ENCODE measurements around the gene SGMS2. TPM values are rescaled to one million over a fixed set of nuclear protein-coding genes. Genes with fewer than 3 reads are reported as not detected.

The SGMS2 gene
- total RNA-seq, 4 donors from 2014 or later = 278 to 487 (median 347) TPM

GRCh38 chr4:107931775-107932321, 107.1 kb downstream of the SGMS2 start:
- WGBS = 6% methylated on average over 21 of the region's 45 CpGs
- intact Hi-C loops (cut with DNase I) = loop anchor here (5.0 kb wide), 1 partner anchor 60 kb away; no protein-coding TSS in a partner anchor

DNA sequence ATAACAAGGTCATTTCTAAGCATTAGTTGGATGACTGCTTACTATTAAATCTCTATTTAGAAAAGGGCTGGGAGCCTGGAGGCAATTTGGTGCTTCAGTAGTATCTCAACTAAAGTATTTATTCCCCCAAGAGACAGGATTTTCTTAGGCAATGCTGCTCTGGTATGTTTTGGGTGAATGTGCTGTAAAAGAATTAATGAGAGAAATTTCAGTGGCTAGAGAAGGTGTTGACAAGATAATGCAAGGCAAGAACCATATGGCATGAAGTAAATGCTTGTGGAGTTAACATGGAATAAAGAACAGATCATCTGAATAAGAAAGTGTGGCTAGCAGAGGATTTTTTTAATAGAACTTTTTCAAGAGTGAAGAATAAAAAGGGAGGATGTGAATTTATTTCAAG, 110.5 kb downstream of the SGMS2 start:
- Histone ChIP-seq H3K27me3 (no peaks in the 10 kb centered on the region), H3K36me3 (peaks cover 0 to 8% (median 0%) of the 10 kb centered on the region in 4 donors), H3K4me3 (no peak overlapping the region), H3K4me1 (peaks cover 11 to 37% (median 30%) of the 10 kb centered on the region in 4 donors), H3K27ac (replicated peaks in 1 of 4) (no peak overlapping the region), H3K9me3 (no peaks in the 10 kb centered on the region)
- intact Hi-C loops (cut with DNase I) = no loop called here
- no peak for DNase-seq (ENCODE audit: extremely low spot score)
- TF ChIP-seq EP300 (IDR thresholded peaks at IDR 0.05) (no peak), POLR2A (IDR thresholded peaks at IDR 0.05; ENCODE audit: low read depth) (no peak), POLR2AphosphoS5 (IDR thresholded peaks at IDR 0.05) (no peak), CTCF (IDR thresholded peaks at IDR 0.05) (no peak)

More at GRCh38 chr4:107931775-107932321, 107.1 kb downstream of the SGMS2 start:
- H3K4me1 ChIP-seq = peaks cover 11 to 38% (median 31%) of the 10 kb centered on the region in 4 donors
- no peaks in the 10 kb centered on the region for H3K27me3 ChIP-seq
- peak overlapping the region; percentile 77 to 93 (median 83) for H3K4me3 ChIP-seq
- H3K27ac ChIP-seq (replicated peaks in 1 of 4) = peak overlapping the region; percentile 79 to 90 (median 88)
- H3K9me3 ChIP-seq = no peaks in the 10 kb centered on the region
- TF ChIP-seq POLR2A (IDR thresholded peaks at IDR 0.05; ENCODE audit: low read depth) (no peak), CTCF (IDR thresholded peaks at IDR 0.05) (no peak), EP300 (IDR thresholded peaks at IDR 0.05) (no peak), POLR2AphosphoS5 (IDR thresholded peaks at IDR 0.05) (no peak)
- peaks cover 0 to 8% (median 0%) of the 10 kb centered on the region in 4 donors for H3K36me3 ChIP-seq
- DNase-seq (ENCODE audit: extremely low spot score) = no peak

- 86% methylated on average over 2 of the region's 2 CpGs for WGBS
- intact Hi-C loops (cut with DNase I) = no loop called here
Measured at GRCh38 chr4:107937040-107937439, 112.3 kb downstream of the SGMS2 start.

DNA sequence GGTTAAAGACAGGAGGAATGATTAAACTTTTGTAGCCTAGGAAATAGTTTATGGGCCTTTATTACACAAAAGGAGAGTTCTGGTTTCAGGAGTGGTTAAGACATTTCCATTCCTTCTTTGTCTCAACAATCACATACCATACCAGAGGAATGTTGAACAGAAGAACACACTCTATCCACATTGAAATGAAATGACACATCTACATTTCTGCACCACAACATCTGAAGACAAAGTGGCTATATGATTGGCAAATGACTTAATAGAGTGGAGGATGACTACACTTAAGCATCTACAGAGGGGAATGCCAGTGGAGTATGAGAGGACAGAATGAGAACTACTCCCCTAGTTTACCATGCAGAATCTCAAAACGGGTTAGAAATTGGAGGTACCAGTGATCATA, 114.6 kb downstream of the SGMS2 start:
- Histone ChIP-seq H3K27ac (replicated peaks in 1 of 4) (no peak overlapping the region), H3K27me3 (no peaks in the 10 kb centered on the region), H3K4me3 (no peak overlapping the region), H3K36me3 (peaks cover 0 to 8% (median 0%) of the 10 kb centered on the region in 4 donors), H3K4me1 (peaks cover 0 to 6% (median 3%) of the 10 kb centered on the region in 4 donors), H3K9me3 (no peaks in the 10 kb centered on the region)
- intact Hi-C loops (cut with DNase I) = no loop called here
- DNase-seq (ENCODE audit: extremely low spot score) = no peak
- no peak for TF ChIP-seq EP300 (IDR thresholded peaks at IDR 0.05)
- no peak for TF ChIP-seq CTCF (IDR thresholded peaks at IDR 0.05)
- TF ChIP-seq POLR2AphosphoS5 (IDR thresholded peaks at IDR 0.05) = no peak
- no peak for TF ChIP-seq POLR2A (IDR thresholded peaks at IDR 0.05; ENCODE audit: low read depth)
- WGBS = 95% methylated on average over 1 of the region's 1 CpG

More at GRCh38 chr4:107937040-107937439, 112.3 kb downstream of the SGMS2 start:
- Histone ChIP-seq H3K4me3 (no peak overlapping the region), H3K27ac (replicated peaks in 1 of 4) (no peak overlapping the region), H3K27me3 (no peaks in the 10 kb centered on the region), H3K9me3 (no peaks in the 10 kb centered on the region), H3K4me1 (peaks cover 7 to 27% (median 25%) of the 10 kb centered on the region in 4 donors), H3K36me3 (peaks cover 0 to 8% (median 0%) of the 10 kb centered on the region in 4 donors)
- TF ChIP-seq EP300 (IDR thresholded peaks at IDR 0.05) (no peak), POLR2A (IDR thresholded peaks at IDR 0.05; ENCODE audit: low read depth) (no peak), POLR2AphosphoS5 (IDR thresholded peaks at IDR 0.05) (no peak)
- DNase-seq (ENCODE audit: extremely low spot score) = no peak

GRCh38 chr4:107945809-107946208, 121.1 kb downstream of the SGMS2 start:
- no peaks in the 10 kb centered on the region for H3K27me3 ChIP-seq
- no peaks in the 10 kb centered on the region for H3K9me3 ChIP-seq
- DNase-seq (ENCODE audit: extremely low spot score) = no peak
- 93% methylated on average over 3 of the region's 3 CpGs for WGBS
- H3K36me3 ChIP-seq = peaks cover 16 to 61% (median 49%) of the 10 kb centered on the region in 4 donors
- intact Hi-C loops (cut with DNase I) = no loop called here
- H3K4me1 ChIP-seq = no peaks in the 10 kb centered on the region
- TF ChIP-seq POLR2A (IDR thresholded peaks at IDR 0.05; ENCODE audit: low read depth) = no peak
- no peak for TF ChIP-seq EP300 (IDR thresholded peaks at IDR 0.05)
- TF ChIP-seq POLR2AphosphoS5 (IDR thresholded peaks at IDR 0.05) = no peak
- TF ChIP-seq CTCF (IDR thresholded peaks at IDR 0.05) = no peak
- no peak overlapping the region for H3K4me3 ChIP-seq
- no peak overlapping the region for H3K27ac ChIP-seq (replicated peaks in 1 of 4)
